Peyer's patch (tissue), 4 donors: ENCODE results near the gene PPM1E. TPM values are rescaled to one million over a fixed set of nuclear protein-coding genes. Genes with fewer than 3 reads are reported as not detected.

ENCODE experiments used
- DNase-seq, 3 donors: peaks; one replicate each; pipeline ENCODE4 v3.0.0-alpha.2; 2017 to 2019
- H3K27ac ChIP-seq, 4 donors: fragments of 200-600 bp; sonication (generic); one replicate each; pipeline ENCODE4 v1.5.1; 2016 to 2019
- H3K27me3 ChIP-seq, 2 donors: fragments of 200-600 bp; sonication (generic); one replicate each; pipeline ENCODE4 v1.5.1; 2019
- H3K36me3 ChIP-seq, 3 donors: fragments of 200-600 bp; sonication (generic); one replicate each; pipeline ENCODE4 v1.5.1; 2016 to 2019
- H3K4me1 ChIP-seq, 4 donors: fragments of 200-600 bp; sonication (generic); one replicate each; pipeline ENCODE4 v1.5.1; 2016 to 2019
- H3K4me3 ChIP-seq, 4 donors: fragments of 200-600 bp; sonication (generic); 1 replicate in 3 of 4; 2 replicates in 1 of 4; pipeline ENCODE4 v1.5.1; 2016 to 2019; ENCODE audit warnings: mild to moderate bottlenecking in 1 of 4
- H3K9me3 ChIP-seq, 4 donors: fragments of 200-600 bp; sonication (generic); one replicate each; pipeline ENCODE4 v1.5.1; 2016 to 2019; ENCODE audit warnings: mild to moderate bottlenecking in 1 of 4
- CTCF ChIP-seq, 6 experiments: fragments of 450-650 bp in 4 of 6; fragments of 200-600 bp in 2 of 6; sonication (generic) in 1 of 6; IDR thresholded peaks; one replicate each; pipeline ENCODE4 v1.5.1; 2017 to 2019; ENCODE audit warnings: antibody characterized with exemption in 6 of 6, mild to moderate bottlenecking in 3 of 6, moderate library complexity in 1 of 6
- POLR2A ChIP-seq, 2 donors: fragments of 450-650 bp; IDR thresholded peaks; one replicate each; pipeline ENCODE4 v1.5.1; 2017; ENCODE audit warnings: antibody characterized with exemption in 2 of 2, mild to moderate bottlenecking in 2 of 2, moderate library complexity in 2 of 2
- total RNA-seq, 4 donors: library from RNA; depleted of rRNA; stranded (reverse); fragments of >200 nt; gene quantifications; one replicate each; pipeline ENCODE4 v1.1.0, GENCODE V29; 2016

The PPM1E gene
- total RNA-seq, 4 donors from 2014 or later = 0.13 to 0.18 TPM; not detected in 2

DNA sequence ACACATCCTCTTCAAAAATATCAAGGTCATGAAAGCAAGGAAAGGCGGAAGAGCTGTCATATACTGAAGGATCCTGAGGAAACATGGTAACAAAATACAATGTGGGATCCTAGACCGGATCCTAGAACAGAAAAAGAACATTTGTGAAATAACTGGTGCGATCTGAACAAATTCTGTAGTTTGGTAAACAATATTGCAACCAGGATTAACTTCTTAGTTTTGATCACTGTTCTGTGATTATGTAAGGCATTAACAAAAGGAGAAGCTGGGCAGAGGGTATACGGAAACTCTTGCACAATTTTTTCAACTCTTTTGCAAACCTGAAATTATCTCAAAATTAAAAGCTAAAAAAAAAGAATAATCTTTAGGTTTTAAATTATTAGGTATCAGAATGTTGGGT, 241.3 kb downstream of the PPM1E start:
- H3K4me1 ChIP-seq = no peaks in the 10 kb centered on the region
- H3K36me3 ChIP-seq = peaks cover 0 to 12% (median 0%) of the 10 kb centered on the region in 3 donors
- no peaks in the 10 kb centered on the region for H3K9me3 ChIP-seq
- no peak overlapping the region for H3K4me3 ChIP-seq
- DNase-seq = no peak
- H3K27me3 ChIP-seq = no peaks in the 10 kb centered on the region
- no peak for TF ChIP-seq CTCF (IDR thresholded peaks at IDR 0.05)
- TF ChIP-seq POLR2A (IDR thresholded peaks at IDR 0.05) = no peak
- H3K27ac ChIP-seq = no peak overlapping the region

GRCh38 chr17:58997756-58998553, 242.3 kb downstream of the PPM1E start:
- Histone ChIP-seq H3K27me3 (no peaks in the 10 kb centered on the region), H3K9me3 (no peaks in the 10 kb centered on the region), H3K36me3 (peaks cover 0 to 12% (median 0%) of the 10 kb centered on the region in 3 donors), H3K27ac (no peak overlapping the region), H3K4me3 (no peak overlapping the region), H3K4me1 (no peaks in the 10 kb centered on the region)
- no peak for DNase-seq
- TF ChIP-seq POLR2A (IDR thresholded peaks at IDR 0.05) = no peak

GRCh38 chr17:58998871-58999270, 243.2 kb downstream of the PPM1E start:
- DNase-seq = no peak
- Histone ChIP-seq H3K9me3 (no peaks in the 10 kb centered on the region), H3K27ac (no peak overlapping the region), H3K36me3 (peaks cover 0 to 12% (median 0%) of the 10 kb centered on the region in 3 donors), H3K4me3 (no peak overlapping the region), H3K27me3 (no peaks in the 10 kb centered on the region), H3K4me1 (no peaks in the 10 kb centered on the region)
- no peak for TF ChIP-seq CTCF (IDR thresholded peaks at IDR 0.05)
- no peak for TF ChIP-seq POLR2A (IDR thresholded peaks at IDR 0.05)

- no peaks in the 10 kb centered on the region for H3K9me3 ChIP-seq
- H3K4me3 ChIP-seq = no peak overlapping the region
- H3K27me3 ChIP-seq = no peaks in the 10 kb centered on the region
- H3K4me1 ChIP-seq = no peaks in the 10 kb centered on the region
- peaks cover 0 to 12% (median 0%) of the 10 kb centered on the region in 3 donors for H3K36me3 ChIP-seq
- TF ChIP-seq CTCF (IDR thresholded peaks at IDR 0.05) (no peak), POLR2A (IDR thresholded peaks at IDR 0.05) (no peak)
- no peak for DNase-seq
- H3K27ac ChIP-seq = no peak overlapping the region
Observed at GRCh38 chr17:58999500-58999899, 243.8 kb downstream of the PPM1E start.

DNA sequence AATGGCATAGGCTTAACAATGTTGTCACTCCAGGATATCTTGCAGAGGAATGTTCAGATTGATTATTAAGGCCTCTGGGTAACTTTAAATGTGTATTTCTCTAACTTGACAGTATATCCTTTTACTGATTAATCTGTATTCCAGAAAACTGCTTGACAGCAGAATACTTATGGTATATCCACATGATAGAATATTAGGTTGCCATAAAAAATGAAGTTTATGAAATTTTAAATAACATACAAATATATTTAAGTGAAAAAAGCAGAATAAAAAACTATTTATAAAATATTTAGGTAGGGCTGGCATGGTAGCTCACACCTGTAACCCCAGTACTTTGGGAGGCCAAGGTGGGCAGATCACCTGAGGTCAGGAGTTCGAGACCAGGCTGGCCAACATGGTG, 244.4 kb downstream of the PPM1E start:
- no peak overlapping the region for H3K27ac ChIP-seq
- H3K9me3 ChIP-seq = no peaks in the 10 kb centered on the region
- H3K4me1 ChIP-seq = no peaks in the 10 kb centered on the region
- H3K36me3 ChIP-seq = peaks cover 0 to 12% (median 0%) of the 10 kb centered on the region in 3 donors
- H3K4me3 ChIP-seq = no peak overlapping the region
- TF ChIP-seq POLR2A (IDR thresholded peaks at IDR 0.05) (no peak), CTCF (IDR thresholded peaks at IDR 0.05) (no peak)
- DNase-seq = no peak
- no peaks in the 10 kb centered on the region for H3K27me3 ChIP-seq

- peak overlapping the region in 2 of 4 donors; percentile 50 to 68 for H3K27ac ChIP-seq
Observed at GRCh38 chr17:59001158-59001814, 245.6 kb downstream of the PPM1E start.

More at GRCh38 chr17:59001158-59001814, 245.6 kb downstream of the PPM1E start:
- H3K36me3 ChIP-seq = peaks cover 0 to 12% (median 0%) of the 10 kb centered on the region in 3 donors
- H3K9me3 ChIP-seq = no peaks in the 10 kb centered on the region
- peak in 2 of 3 donors; percentile 90 for DNase-seq
- H3K4me3 ChIP-seq = no peak overlapping the region
- H3K27me3 ChIP-seq = no peaks in the 10 kb centered on the region
- no peak for TF ChIP-seq POLR2A (IDR thresholded peaks at IDR 0.05)
- no peak for TF ChIP-seq CTCF (IDR thresholded peaks at IDR 0.05)
- H3K4me1 ChIP-seq = no peaks in the 10 kb centered on the region
